Chondrocyte (in vitro differentiated cells): Measurements from ENCODE around the gene TRIM24. TPM values are rescaled to one million over a fixed set of nuclear protein-coding genes. Genes with fewer than 3 reads are reported as not detected.

ENCODE experiments used
- DNase-seq: peaks from one replicate; pipeline ENCODE4 v3.0.0; 2021; ENCODE audit warnings: mixed read lengths, low spot score
- H3K27ac Mint-ChIP-seq: one replicate; pipeline ENCODE4 v1.8.0; 2021; ENCODE audit warnings: mild to moderate bottlenecking, moderate library complexity, mixed read lengths; ENCODE audit not compliant: unreplicated experiment
- H3K27me3 Mint-ChIP-seq: 2 replicates; pipeline ENCODE4 v1.8.0; 2021; ENCODE audit warnings: low read depth, mixed read lengths
- H3K36me3 Mint-ChIP-seq: 2 replicates; pipeline ENCODE4 v1.8.0; 2021; ENCODE audit warnings: low read depth, mixed read lengths
- H3K4me1 Mint-ChIP-seq: 2 replicates; pipeline ENCODE4 v1.8.0; 2021; ENCODE audit warnings: low read depth, mild to moderate bottlenecking, mixed read lengths
- H3K4me3 Mint-ChIP-seq: one replicate; pipeline ENCODE4 v1.8.0; 2021; ENCODE audit warnings: mild to moderate bottlenecking, moderate library complexity, mixed read lengths; ENCODE audit not compliant: unreplicated experiment
- H3K9me3 Mint-ChIP-seq: 2 replicates; pipeline ENCODE4 v1.8.0; 2021; ENCODE audit warnings: low read depth, mixed read lengths
- total RNA-seq: library from RNA; stranded (reverse); gene quantifications from 3 replicates; pipeline ENCODE4 v1.2.1, GENCODE V29; 2021
- TF ChIP-seq, protein P1 (sequence below): fragments of 200-600 bp; sonication (generic); IDR thresholded peaks from 2 replicates; pipeline ENCODE4 v1.5.0; 2021; ENCODE audit warnings: antibody characterized with exemption, mild to moderate bottlenecking, moderate library complexity

TRIM24 gene
- total RNA-seq, 1 donor from 2014 or later = 31.6 TPM

DNA sequence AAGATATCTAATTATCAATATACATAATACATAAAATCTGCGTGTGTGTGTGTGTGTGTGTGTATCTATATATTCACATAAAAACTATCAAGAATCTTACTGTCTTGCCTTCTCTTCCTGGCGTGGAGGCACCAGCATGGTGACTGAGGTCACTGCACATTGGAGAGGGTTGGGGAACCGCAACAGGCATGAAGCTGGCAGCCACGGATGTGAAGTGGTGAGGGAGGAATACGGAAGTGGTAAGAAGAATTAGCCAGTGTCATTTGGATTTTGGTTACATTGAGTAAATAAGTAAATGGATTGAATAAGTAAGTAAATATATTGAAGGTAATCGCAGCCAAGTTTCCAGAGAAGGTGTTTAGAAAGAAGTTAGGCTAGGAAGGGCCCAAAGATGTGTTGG lies 85.1 kb downstream of the TRIM24 start:
- Mint-ChIP-seq H3K27ac (no peak overlapping the region), H3K27me3 (no peaks in the 10 kb centered on the region), H3K4me1 (peaks cover 8% of the 10 kb centered on the region), H3K36me3 (peaks cover 36% of the 10 kb centered on the region), H3K4me3 (no peak overlapping the region), H3K9me3 (no peaks in the 10 kb centered on the region)
- DNase-seq = no peak
- TF ChIP-seq, protein P1, sequence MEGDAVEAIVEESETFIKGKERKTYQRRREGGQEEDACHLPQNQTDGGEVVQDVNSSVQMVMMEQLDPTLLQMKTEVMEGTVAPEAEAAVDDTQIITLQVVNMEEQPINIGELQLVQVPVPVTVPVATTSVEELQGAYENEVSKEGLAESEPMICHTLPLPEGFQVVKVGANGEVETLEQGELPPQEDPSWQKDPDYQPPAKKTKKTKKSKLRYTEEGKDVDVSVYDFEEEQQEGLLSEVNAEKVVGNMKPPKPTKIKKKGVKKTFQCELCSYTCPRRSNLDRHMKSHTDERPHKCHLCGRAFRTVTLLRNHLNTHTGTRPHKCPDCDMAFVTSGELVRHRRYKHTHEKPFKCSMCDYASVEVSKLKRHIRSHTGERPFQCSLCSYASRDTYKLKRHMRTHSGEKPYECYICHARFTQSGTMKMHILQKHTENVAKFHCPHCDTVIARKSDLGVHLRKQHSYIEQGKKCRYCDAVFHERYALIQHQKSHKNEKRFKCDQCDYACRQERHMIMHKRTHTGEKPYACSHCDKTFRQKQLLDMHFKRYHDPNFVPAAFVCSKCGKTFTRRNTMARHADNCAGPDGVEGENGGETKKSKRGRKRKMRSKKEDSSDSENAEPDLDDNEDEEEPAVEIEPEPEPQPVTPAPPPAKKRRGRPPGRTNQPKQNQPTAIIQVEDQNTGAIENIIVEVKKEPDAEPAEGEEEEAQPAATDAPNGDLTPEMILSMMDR = no peak

GRCh38 chr7:138546064-138546619 lies 86.1 kb downstream of the TRIM24 start:
- TF ChIP-seq, protein P1 = no peak
- Mint-ChIP-seq H3K4me1 (peaks cover 8% of the 10 kb centered on the region), H3K9me3 (no peaks in the 10 kb centered on the region), H3K27ac (peak overlapping the region; percentile 1), H3K27me3 (no peaks in the 10 kb centered on the region), H3K4me3 (no peak overlapping the region), H3K36me3 (peaks cover 37% of the 10 kb centered on the region)
- DNase-seq = no peak

DNA sequence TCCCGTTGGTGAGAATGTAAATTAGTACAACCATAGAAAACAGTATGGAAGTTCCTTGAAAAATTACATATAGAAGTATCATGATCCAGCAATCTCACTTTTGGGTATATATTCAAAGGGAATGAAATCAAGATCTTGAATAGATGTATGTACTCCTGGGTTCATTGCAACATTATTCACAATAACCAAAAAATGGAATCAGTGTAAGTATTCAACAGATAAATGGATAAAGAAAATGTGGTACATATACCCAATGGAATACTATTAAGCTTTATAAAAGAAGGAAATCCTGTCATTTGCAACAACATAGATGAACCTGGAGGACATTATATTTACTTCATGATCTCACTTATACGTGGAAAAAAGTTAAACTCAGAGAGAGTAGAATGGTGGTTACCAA lies 86.8 kb downstream of the TRIM24 start:
- no peak overlapping the region for H3K27ac Mint-ChIP-seq
- no peak overlapping the region for H3K4me3 Mint-ChIP-seq
- no peak for DNase-seq
- peaks cover 34% of the 10 kb centered on the region for H3K36me3 Mint-ChIP-seq
- no peaks in the 10 kb centered on the region for H3K27me3 Mint-ChIP-seq
- H3K9me3 Mint-ChIP-seq = no peaks in the 10 kb centered on the region
- TF ChIP-seq, protein P1 = no peak
- peaks cover 8% of the 10 kb centered on the region for H3K4me1 Mint-ChIP-seq

DNA sequence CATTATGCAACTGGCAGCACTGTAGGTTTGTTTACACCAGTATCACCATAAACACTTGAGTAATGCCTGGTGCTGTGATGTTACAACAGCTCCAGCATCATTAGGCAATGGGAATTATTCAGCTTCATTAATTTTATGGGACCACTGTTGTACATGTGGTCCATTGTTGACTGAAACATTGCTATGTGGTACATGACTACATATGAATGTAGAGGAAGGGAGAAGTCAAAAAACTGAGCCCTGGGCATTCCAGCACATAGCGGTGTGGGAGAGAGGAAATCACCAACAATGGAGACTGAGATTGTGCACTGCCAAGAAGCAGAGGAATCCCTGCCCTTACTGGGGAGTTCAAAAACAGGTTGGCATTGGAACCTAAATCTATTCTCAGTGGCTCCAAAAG lies 89.0 kb downstream of the TRIM24 start:
- DNase-seq = no peak
- Mint-ChIP-seq H3K27ac (no peak overlapping the region), H3K27me3 (no peaks in the 10 kb centered on the region), H3K4me1 (peaks cover 8% of the 10 kb centered on the region), H3K9me3 (no peaks in the 10 kb centered on the region), H3K4me3 (no peak overlapping the region), H3K36me3 (peaks cover 38% of the 10 kb centered on the region)
- TF ChIP-seq, protein P1 = no peak

- Mint-ChIP-seq H3K4me3 (no peak overlapping the region), H3K4me1 (peaks cover 8% of the 10 kb centered on the region), H3K27ac (peak overlapping the region; percentile 8), H3K36me3 (peaks cover 41% of the 10 kb centered on the region), H3K27me3 (no peaks in the 10 kb centered on the region), H3K9me3 (no peaks in the 10 kb centered on the region)
- no peak for DNase-seq
- TF ChIP-seq, protein P1 = no peak
These were observed 90.3 kb downstream of the TRIM24 start for GRCh38 chr7:138550337-138550736.
